Measurements from ENCODE around the gene CEP295NL. TPM values are rescaled to one million over a fixed set of nuclear protein-coding genes. Genes with fewer than 3 reads are reported as not detected.

CEP295NL gene
- total RNA-seq, 4 donors from 2014 or later: 1.8 to 14.5 (median 3.8) TPM; not detected in 1

DNA sequence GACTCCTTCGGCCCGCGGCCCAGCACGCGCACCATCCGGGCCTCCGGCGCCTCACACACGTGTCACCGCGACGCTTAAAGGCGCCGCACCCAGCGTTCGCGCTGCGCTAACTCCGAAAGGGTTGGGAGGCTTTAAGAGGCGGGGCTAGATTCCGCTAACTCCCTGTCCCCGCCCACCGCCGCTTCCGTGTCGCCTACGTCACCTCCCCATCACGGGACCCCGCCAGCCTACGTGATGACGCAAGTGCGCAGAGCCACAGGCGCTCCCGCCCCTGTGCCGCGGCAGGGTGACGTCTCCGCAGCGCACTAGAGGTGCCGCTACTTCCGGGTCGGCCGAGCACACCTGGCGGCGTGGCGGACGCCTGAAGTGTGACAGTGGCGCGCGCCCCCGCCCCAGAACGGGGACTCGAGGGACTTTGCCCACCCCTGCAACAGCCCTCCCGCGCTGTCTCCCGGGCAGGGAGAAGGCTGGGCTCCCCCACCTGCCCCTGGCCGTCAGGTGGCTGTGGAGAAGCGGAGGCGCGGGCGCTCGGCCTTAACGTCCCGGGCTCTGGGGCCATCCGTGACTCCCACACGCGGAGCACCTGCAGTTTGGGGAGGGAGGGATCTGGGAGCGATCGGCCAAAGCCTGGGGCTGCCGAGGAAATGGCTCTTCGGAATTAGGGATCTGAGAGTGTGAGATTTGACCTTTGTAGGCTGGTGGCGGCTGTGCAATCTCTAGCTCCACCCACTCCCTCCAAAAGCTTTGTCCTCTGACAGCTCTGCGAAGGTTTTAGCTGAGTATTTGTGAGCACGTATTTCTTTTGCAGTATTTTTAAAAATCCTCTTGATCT lies 62.0 kb downstream of the CEP295NL start, which contains the start of gene USP36:
Gene USP36, minus strand, starts transcription at position 35 of the 832 bp plus-strand sequence. CDS start 4,451 bp downstream, outside the sequence.
- DNase-seq: peak; percentile 99 to 100
- TF ChIP-seq, protein P1, sequence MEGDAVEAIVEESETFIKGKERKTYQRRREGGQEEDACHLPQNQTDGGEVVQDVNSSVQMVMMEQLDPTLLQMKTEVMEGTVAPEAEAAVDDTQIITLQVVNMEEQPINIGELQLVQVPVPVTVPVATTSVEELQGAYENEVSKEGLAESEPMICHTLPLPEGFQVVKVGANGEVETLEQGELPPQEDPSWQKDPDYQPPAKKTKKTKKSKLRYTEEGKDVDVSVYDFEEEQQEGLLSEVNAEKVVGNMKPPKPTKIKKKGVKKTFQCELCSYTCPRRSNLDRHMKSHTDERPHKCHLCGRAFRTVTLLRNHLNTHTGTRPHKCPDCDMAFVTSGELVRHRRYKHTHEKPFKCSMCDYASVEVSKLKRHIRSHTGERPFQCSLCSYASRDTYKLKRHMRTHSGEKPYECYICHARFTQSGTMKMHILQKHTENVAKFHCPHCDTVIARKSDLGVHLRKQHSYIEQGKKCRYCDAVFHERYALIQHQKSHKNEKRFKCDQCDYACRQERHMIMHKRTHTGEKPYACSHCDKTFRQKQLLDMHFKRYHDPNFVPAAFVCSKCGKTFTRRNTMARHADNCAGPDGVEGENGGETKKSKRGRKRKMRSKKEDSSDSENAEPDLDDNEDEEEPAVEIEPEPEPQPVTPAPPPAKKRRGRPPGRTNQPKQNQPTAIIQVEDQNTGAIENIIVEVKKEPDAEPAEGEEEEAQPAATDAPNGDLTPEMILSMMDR (IDR thresholded peaks at IDR 0.05): peak in 3 of 4 experiments; percentile 13 to 56 (median 52)
- peak; percentile 74 to 97 for TF ChIP-seq POLR2A (IDR thresholded peaks at IDR 0.05)
- peak within 1 kb of the TSS; percentile 86 to 95 for H3K4me3 ChIP-seq
- no peaks in the 10 kb centered on the region for H3K9me3 ChIP-seq
- H3K27me3 ChIP-seq: no peaks in the 10 kb centered on the region
- intact Hi-C loops (cut with DNase I; ENCODE audit: low total_unique reads): no loop called here
- H3K36me3 ChIP-seq: no peaks in the 10 kb centered on the region
- H3K27ac ChIP-seq: peak within 1 kb of the TSS; percentile 89 to 97
- peaks cover 0 to 11% of the 10 kb centered on the region in 2 donors for H3K4me1 ChIP-seq

Other genes starting within 250 kb of the CEP295NL start
- gene CYTH1, start 120.9 kb downstream of the CEP295NL start, total RNA-seq: 10 to 100 TPM in 3 of 4 donors, 1 to 10 TPM in 1; 6.2 to 56.1 (median 44.3) TPM
- 100 to 1,000 TPM in 1 of 4 donors, 10 to 100 TPM in 2, 1 to 10 TPM in 1; 6.5 to 102 (median 31.9) TPM for gene USP36, start 62.4 kb downstream of the CEP295NL start, total RNA-seq
- gene TIMP2, start 22.2 kb upstream of the CEP295NL start, total RNA-seq: 100 to 1,000 TPM; 119 to 399 (median 127) TPM
- gene LGALS3BP, start 76.7 kb upstream of the CEP295NL start, total RNA-seq: 100 to 1,000 TPM in 3 of 4 donors, 10 to 100 TPM in 1; 88.2 to 396 (median 244) TPM
- gene CANT1, start 106.6 kb upstream of the CEP295NL start, total RNA-seq: 10 to 100 TPM in 3 of 4 donors, 1 to 10 TPM in 1; 9.2 to 40.6 (median 21.5) TPM
- gene C1QTNF1, start 121.0 kb upstream of the CEP295NL start, total RNA-seq: 10 to 100 TPM in 3 of 4 donors, 1 to 10 TPM in 1; 2.9 to 80.8 (median 39.6) TPM
- gene ENGASE, start 171.6 kb upstream of the CEP295NL start, total RNA-seq: 10 to 100 TPM in 3 of 4 donors, 1 to 10 TPM in 1; 3.8 to 63.2 (median 24.6) TPM

Data from uterus (tissue), 4 donors.